H1 (cell line): ENCODE results near the gene MYL3. TPM values are rescaled to one million over a fixed set of nuclear protein-coding genes. Genes with fewer than 3 reads are reported as not detected.

ENCODE experiments used
- CTCF ChIA-PET: fragments of 300-600 bp; sonication (Branson Sonifier 250); formaldehyde crosslinking; loops from one replicate; lab custom pipeline; 2021; ENCODE audit not compliant: partially characterized antibody; lab: Charles Lee
- POLR2A ChIA-PET: fragments of 300-600 bp; sonication (Branson Sonifier 250); formaldehyde crosslinking; loops from one replicate; lab custom pipeline; 2021; ENCODE audit warnings: inconsistent platforms; ENCODE audit not compliant: partially characterized antibody; lab: Charles Lee
- DNase-seq, 2 experiments: peaks; one replicate each; pipeline versions ENCODE4 v3.0.0 to v3.0.0-alpha.2; 2010 to 2022; ENCODE audit warnings: low spot score in 2 of 2, low read depth in 1 of 2, mixed read lengths in 1 of 2
- FAIRE-seq: peaks from 2 replicates; lab custom pipeline; 2011; peaks lifted over from hg19 to GRCh38; lab: Jason Lieb, UNC
- H2AFZ ChIP-seq: 2 replicates; pipeline ENCODE4 v1.8.1; 2012; ENCODE audit warnings: low read length, inconsistent platforms
- H2AK5ac ChIP-seq: 2 replicates; pipeline ENCODE4 v1.6.1; 2013; ENCODE audit warnings: low read depth, low read length
- H2BK120ac ChIP-seq: replicated peaks from 2 replicates; pipeline ENCODE3; 2013; ENCODE audit warnings: low read depth, low read length, inconsistent platforms
- H2BK12ac ChIP-seq: 2 replicates; pipeline ENCODE4 v1.6.1; 2013; ENCODE audit warnings: low read depth, low read length
- H2BK15ac ChIP-seq: 2 replicates; pipeline ENCODE4 v1.6.1; 2013; ENCODE audit warnings: low read length
- H2BK20ac ChIP-seq: 2 replicates; pipeline ENCODE4 v1.6.1; 2013; ENCODE audit warnings: low read length
- H2BK5ac ChIP-seq: 2 replicates; pipeline ENCODE4 v1.6.1; 2013; ENCODE audit warnings: low read depth, low read length
- H3K14ac ChIP-seq: 2 replicates; pipeline ENCODE4 v1.6.1; 2013; ENCODE audit warnings: inconsistent platforms; ENCODE audit not compliant: insufficient read length
- H3K18ac ChIP-seq: 2 replicates; pipeline ENCODE4 v1.6.1; 2013; ENCODE audit warnings: low read length; ENCODE audit errors: extremely low read depth
- H3K23ac ChIP-seq: 2 replicates; pipeline ENCODE4 v1.6.1; 2013; ENCODE audit warnings: inconsistent platforms; ENCODE audit not compliant: insufficient read length
- H3K23me2 ChIP-seq: 2 replicates; pipeline ENCODE4 v1.6.1; 2013; ENCODE audit warnings: low read depth, low read length
- H3K27ac ChIP-seq: 2 replicates; pipeline ENCODE4 v1.6.1; 2011; ENCODE audit warnings: low read depth, low read length, inconsistent platforms
- H3K27me3 ChIP-seq, 4 experiments: replicated peaks in 1 of 4; 1 replicate in 1 of 4; 2 replicates in 3 of 4; pipeline versions ENCODE4 v1.6.1 to v1.8.1; 2011 to 2013; ENCODE audit warnings: low read length in 3 of 4, mild to moderate bottlenecking in 3 of 4, inconsistent platforms in 2 of 4, mixed read lengths in 2 of 4, moderate library complexity in 1 of 4; ENCODE audit not compliant: control insufficient read depth in 3 of 4, insufficient read depth in 3 of 4; ENCODE audit errors: extremely low read depth in 1 of 4
- H3K36me3 ChIP-seq, 4 experiments: 2 replicates each; pipeline versions ENCODE4 v1.6.1 to v1.8.1; 2011 to 2013; ENCODE audit warnings: mild to moderate bottlenecking in 4 of 4, low read length in 3 of 4, moderate library complexity in 2 of 4, control low read depth in 1 of 4, inconsistent platforms in 1 of 4; ENCODE audit not compliant: insufficient read depth in 4 of 4, control insufficient read depth in 2 of 4
- H3K4ac ChIP-seq: replicated peaks from 2 replicates; pipeline ENCODE3; 2013; ENCODE audit warnings: low read length, low read depth, mixed read lengths, inconsistent platforms; ENCODE audit not compliant: insufficient read length
- H3K4me1 ChIP-seq, 4 experiments: replicated peaks in 1 of 4; 1 replicate in 1 of 4; 2 replicates in 3 of 4; pipeline versions ENCODE4 v1.6.1 to v1.8.1; 2011 to 2013; ENCODE audit warnings: low read length in 3 of 4, inconsistent platforms in 2 of 4, mixed read lengths in 1 of 4; ENCODE audit not compliant: insufficient read depth in 4 of 4, control insufficient read depth in 3 of 4
- H3K4me2 ChIP-seq, 2 experiments: 2 replicates each; pipeline versions ENCODE4 v1.6.1 to v1.8.1; 2011 to 2013; ENCODE audit warnings: low read depth in 2 of 2, low read length in 2 of 2, control low read depth in 1 of 2, inconsistent platforms in 1 of 2, mild to moderate bottlenecking in 1 of 2; ENCODE audit not compliant: insufficient read depth in 1 of 2
- H3K4me3 ChIP-seq, 4 experiments: fragments of 200-600, 300-600 bp in 1 of 4; sonication (generic), shearing (Covaris generic), sonication (Bioruptor Twin) in 1 of 4; 2 replicates each; pipeline versions ENCODE4 v1.5.1 to v1.8.1; 2011 to 2016; ENCODE audit warnings: low read length in 4 of 4, low read depth in 3 of 4, control low read depth in 2 of 4, inconsistent platforms in 2 of 4, mild to moderate bottlenecking in 2 of 4, mixed read lengths in 1 of 4, moderate library complexity in 1 of 4; ENCODE audit not compliant: insufficient read depth in 2 of 4; ENCODE audit errors: extremely low read depth in 1 of 4
- H3K56ac ChIP-seq: replicated peaks from 2 replicates; pipeline ENCODE3; 2013; ENCODE audit warnings: low read depth, mild to moderate bottlenecking, mixed read lengths, low read length, inconsistent platforms; ENCODE audit not compliant: insufficient read length
- H3K79me1 ChIP-seq: 2 replicates; pipeline ENCODE4 v1.6.1; 2013; ENCODE audit warnings: low read depth, low read length, control low read depth
- H3K79me2 ChIP-seq, 2 experiments: 2 replicates each; pipeline versions ENCODE4 v1.6.1 to v1.8.1; 2012 to 2013; ENCODE audit warnings: low read length in 2 of 2, mild to moderate bottlenecking in 2 of 2, inconsistent platforms in 1 of 2; ENCODE audit not compliant: insufficient read depth in 2 of 2, control insufficient read depth in 1 of 2
- H3K9ac ChIP-seq, 4 experiments: replicated peaks in 1 of 4; 1 replicate in 1 of 4; 2 replicates in 3 of 4; pipeline versions ENCODE4 v1.6.1 to v1.8.1; 2011 to 2013; ENCODE audit warnings: low read depth in 3 of 4, low read length in 3 of 4, control low read depth in 2 of 4, mild to moderate bottlenecking in 2 of 4, moderate library complexity in 2 of 4, inconsistent platforms in 1 of 4; ENCODE audit errors: extremely low read depth in 1 of 4
- H3K9me3 ChIP-seq, 2 experiments: 2 replicates each; pipeline versions ENCODE4 v1.6.1 to v1.8.1; 2012 to 2013; ENCODE audit warnings: mild to moderate bottlenecking in 2 of 2, moderate library complexity in 2 of 2, control low read depth in 1 of 2, inconsistent platforms in 1 of 2, low read depth in 1 of 2, low read length in 1 of 2, mixed read lengths in 1 of 2; ENCODE audit not compliant: insufficient read depth in 2 of 2
- H4K20me1 ChIP-seq, 2 experiments: replicated peaks in 1 of 2; 2 replicates each; pipeline versions ENCODE3 to v1.8.1; 2011 to 2013; ENCODE audit warnings: inconsistent platforms in 2 of 2, low read length in 2 of 2, mild to moderate bottlenecking in 1 of 2; ENCODE audit not compliant: insufficient read depth in 2 of 2, control insufficient read depth in 1 of 2
- H4K5ac ChIP-seq: 2 replicates; pipeline ENCODE4 v1.6.1; 2013; ENCODE audit warnings: low read length, low read depth, mixed read lengths, inconsistent platforms; ENCODE audit not compliant: insufficient read length
- H4K8ac ChIP-seq: 2 replicates; pipeline ENCODE4 v1.8.0; 2013; ENCODE audit warnings: mild to moderate bottlenecking, moderate library complexity, low read length, inconsistent platforms; ENCODE audit not compliant: insufficient read depth; ENCODE audit errors: extremely low read depth
- H4K91ac ChIP-seq: replicated peaks from 2 replicates; pipeline ENCODE3; 2013; ENCODE audit warnings: low read length, mixed read lengths, inconsistent platforms; ENCODE audit not compliant: insufficient read length
- ATF2 ChIP-seq: IDR thresholded peaks from 2 replicates; pipeline ENCODE4 v1.6.1; 2012; ENCODE audit warnings: low read length, inconsistent platforms
- CBX5 ChIP-seq: fragments of 300-800, 300-1000 bp; sonication (generic); IDR thresholded peaks from 2 replicates; pipeline ENCODE4 v1.7.1; 2016; ENCODE audit warnings: antibody characterized with exemption, low read length, low read depth
- CREB1 ChIP-seq: IDR thresholded peaks from 2 replicates; pipeline ENCODE4 v1.6.1; 2012; ENCODE audit warnings: inconsistent platforms
- EGR1 ChIP-seq: IDR thresholded peaks from 2 replicates; pipeline ENCODE4 v1.6.1; 2011; ENCODE audit warnings: low read depth, low read length, borderline replicate concordance
- EZH2 ChIP-seq: fragments of 200-600 bp; sonication (generic); IDR thresholded peaks from 2 replicates; pipeline ENCODE4 v1.7.1; 2012; ENCODE audit warnings: low read depth, mild to moderate bottlenecking, moderate library complexity, low read length, inconsistent platforms; ENCODE audit not compliant: severe bottlenecking
- FOSL1 ChIP-seq: IDR thresholded peaks from 2 replicates; pipeline ENCODE4 v1.6.1; 2011; ENCODE audit warnings: mild to moderate bottlenecking, low read depth, low read length, moderate library complexity; ENCODE audit not compliant: insufficient read depth
- SP2 ChIP-seq: IDR thresholded peaks from 2 replicates; pipeline ENCODE4 v1.6.1; 2012; ENCODE audit warnings: mild to moderate bottlenecking, low read length, inconsistent platforms
- SP4 ChIP-seq: IDR thresholded peaks from 2 replicates; pipeline ENCODE4 v1.6.1; 2012; ENCODE audit warnings: low read length, inconsistent platforms
- TCF12 ChIP-seq: IDR thresholded peaks from 2 replicates; pipeline ENCODE4 v1.6.1; 2011; ENCODE audit warnings: low read depth, mild to moderate bottlenecking, low read length
- WGBS, 2 experiments: shearing (Covaris generic) in 1 of 2; methylation state at CpG; one replicate each; pipeline versions ENCODE4 v1.1.6 to v1.1.7; 2013 to 2015; ENCODE audit warnings: low lambda C conversion rate in 2 of 2, mixed read lengths in 2 of 2, inconsistent platforms in 1 of 2, low coverage in 1 of 2, missing lambda C conversion rate in 1 of 2; ENCODE audit not compliant: insufficient replicate concordance in 2 of 2, insufficient coverage in 1 of 2, insufficient read length in 1 of 2; ENCODE audit errors: extremely low coverage in 1 of 2, missing lambda C conversion rate in 1 of 2; 5-methylcytosine and 5-hydroxymethylcytosine counted together
- polyA plus RNA-seq, 7 experiments: library from polyadenylated mRNA; depleted of rRNA in 3 of 7; stranded (reverse) in 5 of 7; unstranded in 2 of 7; fragments of >200 nt in 5 of 7; fragments of 200-250 nt in 2 of 7; gene quantifications; 1 replicate in 5 of 7; 2 replicates in 1 of 7; 4 replicates in 1 of 7; pipeline versions ENCODE4 v1.2.1 to v1.2.3, GENCODE V29; 2011 to 2013; ENCODE audit warnings: missing spikeins in 2 of 7, mixed read lengths in 2 of 7
- total RNA-seq: library from RNA; stranded (reverse); fragmentation: NEBNext Ultra II Directional; extraction: Animal tissue kit (Norgen Biotek cat#: 25700); gene quantifications from 2 replicates; pipeline ENCODE4 v1.2.1, GENCODE V29; 2021
- TF ChIP-seq, protein P1 (sequence below), 3 experiments: IDR thresholded peaks; 1 replicate in 2 of 3; 2 replicates in 1 of 3; pipeline versions ENCODE4 v1.5.1 to v1.6.1; 2011; ENCODE audit warnings: low read length in 3 of 3, mild to moderate bottlenecking in 3 of 3, inconsistent platforms in 2 of 3, low read depth in 1 of 3, moderate library complexity in 1 of 3; ENCODE audit not compliant: insufficient read depth in 1 of 3; ENCODE audit errors: control extremely low read depth in 1 of 3

Gene MYL3
- total and polyA plus RNA-seq, 2 of the 8 experiments (the other 6 are each of a cell fraction or from before 2014, with no cell fraction given), result 0.06 TPM; not detected in 1

- Histone ChIP-seq H3K79me2 (no peaks in the 10 kb centered on the region), H3K56ac (no peak overlapping the region), H2BK15ac (no peak overlapping the region), H3K4me2 (no peak overlapping the region), H3K4ac (no peak overlapping the region), H4K20me1 (peaks cover 0 to 7% of the 10 kb centered on the region in 2 experiments), H3K79me1 (no peaks in the 10 kb centered on the region), H2BK12ac (0 out of 2 replicates have a peak overlapping the region, but pooled peaks have one; percentile 27), H2BK120ac (no peak overlapping the region), H3K27me3 (peaks cover 15 to 74% (median 58%) of the 10 kb centered on the region in 4 experiments), H2BK5ac (no peak overlapping the region), H3K4me1 (peaks cover 4 to 18% (median 13%) of the 10 kb centered on the region in 4 experiments), H2AFZ (no peak overlapping the region), H3K9ac (no peak overlapping the region), H3K18ac (no peak overlapping the region; the same call in 1 of the 2 replicates), H2BK20ac (no peak overlapping the region), H3K36me3 (no peaks in the 10 kb centered on the region), H2AK5ac (no peak overlapping the region), H4K5ac (no peak overlapping the region), H3K23me2 (peaks cover 10% of the 10 kb centered on the region; the same call in 1 of the 2 replicates), H3K9me3 (no peaks in the 10 kb centered on the region), H3K4me3 (no peak overlapping the region), H3K14ac (no peak overlapping the region), H4K91ac (no peak overlapping the region), H4K8ac (no peak overlapping the region), H3K27ac (no peak overlapping the region), H3K23ac (no peak overlapping the region)
- ChIA-PET POLR2A (interaction anchor here (1.1 to 1.2 kb wide), 2 partner anchors 12 to 29 kb away, joined by 3 read pairs; no protein-coding TSS in a partner anchor), CTCF (interaction anchor here (0.8 to 13.3 kb wide), 17 partner anchors 12 to 192 kb away, joined by 3 to 91 read pairs (median 11); partner anchors contain the start of genes MYL3, PRSS50, PTH1R and TMIE)
- WGBS, 2 experiments, result 81% methylated on average over 6 of the region's 6 CpGs; no CpG with 5 or more reads in 1 of the 2 experiments
- DNase-seq (no peak), FAIRE-seq (no peak)
- TF ChIP-seq SP4 (no peak), ATF2 (no peak), SP2 (no peak), CBX5 (no peak), FOSL1 (no peak), TCF12 (no peak), EZH2 (no peak), CREB1 (no peak), EGR1 (no peak)
- TF ChIP-seq, protein P1, sequence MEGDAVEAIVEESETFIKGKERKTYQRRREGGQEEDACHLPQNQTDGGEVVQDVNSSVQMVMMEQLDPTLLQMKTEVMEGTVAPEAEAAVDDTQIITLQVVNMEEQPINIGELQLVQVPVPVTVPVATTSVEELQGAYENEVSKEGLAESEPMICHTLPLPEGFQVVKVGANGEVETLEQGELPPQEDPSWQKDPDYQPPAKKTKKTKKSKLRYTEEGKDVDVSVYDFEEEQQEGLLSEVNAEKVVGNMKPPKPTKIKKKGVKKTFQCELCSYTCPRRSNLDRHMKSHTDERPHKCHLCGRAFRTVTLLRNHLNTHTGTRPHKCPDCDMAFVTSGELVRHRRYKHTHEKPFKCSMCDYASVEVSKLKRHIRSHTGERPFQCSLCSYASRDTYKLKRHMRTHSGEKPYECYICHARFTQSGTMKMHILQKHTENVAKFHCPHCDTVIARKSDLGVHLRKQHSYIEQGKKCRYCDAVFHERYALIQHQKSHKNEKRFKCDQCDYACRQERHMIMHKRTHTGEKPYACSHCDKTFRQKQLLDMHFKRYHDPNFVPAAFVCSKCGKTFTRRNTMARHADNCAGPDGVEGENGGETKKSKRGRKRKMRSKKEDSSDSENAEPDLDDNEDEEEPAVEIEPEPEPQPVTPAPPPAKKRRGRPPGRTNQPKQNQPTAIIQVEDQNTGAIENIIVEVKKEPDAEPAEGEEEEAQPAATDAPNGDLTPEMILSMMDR (IDR thresholded peaks at IDR 0.05; ENCODE audit: control extremely low read depth in 1 of 3, insufficient read depth in 1 of 3, low read depth in 1 of 3, low read length in 3 of 3), result no peak
Measured at GRCh38 chr3:46894256-46894655, 31.0 kb upstream of the MYL3 start.
